Measurements from ENCODE around the gene KCNJ6.
A peak's percentile ranks its signal among the peaks of the same experiment; 100 is the strongest.
"Not testable (repeated sequence)": the region's sequence is repeated elsewhere in the genome, so short reads cannot be mapped to it uniquely, and the experiment has no call there.

The KCNJ6 gene

GRCh38 chr21:37767984-37768383, 148.3 kb downstream of the KCNJ6 start:
- DNase-seq, result no peak

DNA sequence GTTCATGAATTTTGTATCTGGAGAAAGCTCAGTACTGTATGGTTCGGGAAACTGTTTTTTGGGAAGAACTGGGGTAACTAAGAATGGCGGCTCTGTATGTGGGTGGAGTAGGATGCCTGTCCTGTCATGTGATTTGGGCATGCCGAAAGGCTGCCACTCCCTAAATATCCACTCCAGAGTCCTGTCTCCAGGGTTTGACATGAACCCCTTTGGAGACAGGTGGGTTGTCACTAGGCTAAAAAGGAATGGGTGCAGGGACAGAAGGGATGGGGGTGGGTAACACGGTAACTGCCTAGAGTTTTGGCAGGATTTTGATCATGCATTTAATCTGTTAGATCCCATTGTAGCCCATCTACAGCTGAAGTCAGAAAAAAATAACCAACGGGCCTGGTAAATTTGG, 150.1 kb downstream of the KCNJ6 start:
- DNase-seq, result no peak

DNA sequence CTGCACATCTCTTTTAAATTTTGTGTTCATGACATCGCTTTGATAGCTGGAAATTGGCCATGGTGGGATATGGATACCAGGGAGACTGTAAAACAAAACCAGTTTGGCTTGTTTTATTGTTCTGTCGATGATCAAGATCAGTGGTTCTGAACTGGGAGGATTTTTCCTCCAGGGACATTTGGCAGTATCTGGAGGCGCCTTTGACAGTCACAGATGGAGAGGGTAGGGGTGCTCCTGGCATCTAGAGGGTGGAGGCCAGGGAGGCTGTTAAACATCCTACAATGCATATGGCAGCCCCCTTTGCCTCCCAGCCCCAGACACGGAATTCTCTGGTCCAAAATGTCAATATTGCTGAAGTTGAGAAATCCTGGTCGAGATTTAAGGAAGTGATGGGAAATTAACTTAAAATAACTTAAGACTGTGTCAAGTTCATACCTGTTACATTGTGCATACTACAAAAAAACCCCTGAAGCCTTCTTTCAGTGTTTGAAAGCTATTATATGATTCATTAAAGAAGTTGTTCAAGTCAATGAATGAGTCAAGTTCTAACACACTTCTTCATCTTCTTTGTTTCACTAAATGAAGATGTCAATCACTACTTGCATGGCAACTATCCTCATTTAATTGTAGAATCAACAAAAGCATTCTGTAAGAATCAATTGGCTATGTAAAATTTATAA, 150.9 kb downstream of the KCNJ6 start:
- no peak for DNase-seq

DNA sequence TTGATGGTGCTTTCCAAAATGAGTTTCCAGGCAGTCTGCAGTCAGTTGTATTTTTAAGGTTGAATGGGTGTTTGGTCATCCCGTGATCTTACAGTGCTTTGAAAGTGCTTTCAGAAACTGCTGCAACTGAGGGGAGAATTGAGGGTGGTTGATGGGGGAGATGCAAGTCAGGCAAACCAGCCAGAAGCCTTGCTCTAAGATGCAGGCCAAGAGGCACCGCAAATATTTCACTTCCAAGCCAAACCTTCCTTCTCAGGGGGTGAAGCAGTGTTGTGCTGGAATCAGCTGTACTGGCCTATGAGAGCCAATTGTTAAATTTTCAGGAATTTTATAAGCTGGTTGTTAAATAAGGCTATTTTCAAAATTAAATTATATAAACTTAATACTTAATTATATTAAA, 151.6 kb downstream of the KCNJ6 start:
- no peak for DNase-seq

GRCh38 chr21:37763298-37763697, 153.0 kb downstream of the KCNJ6 start:
- DNase-seq, result no peak

DNA sequence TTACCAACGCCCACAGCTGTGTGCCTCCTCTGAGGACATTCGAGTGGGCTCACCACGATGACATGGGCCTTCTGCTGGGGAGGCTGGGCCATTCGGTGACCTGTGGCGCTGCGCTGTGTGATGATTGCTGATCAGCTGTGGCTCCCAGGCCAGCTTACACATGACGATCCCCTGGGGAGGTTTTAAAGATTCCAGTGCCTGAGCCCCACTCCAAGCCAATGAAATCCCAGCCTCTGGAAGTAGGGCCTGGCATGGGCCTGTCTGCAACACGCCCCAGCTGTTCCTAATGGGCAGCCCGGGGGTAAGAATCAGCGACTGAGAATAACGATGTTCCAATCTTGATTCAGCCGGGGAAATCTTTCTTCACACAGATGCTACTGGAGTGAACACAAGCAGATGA, 153.7 kb downstream of the KCNJ6 start:
- DNase-seq, result no peak

DNA sequence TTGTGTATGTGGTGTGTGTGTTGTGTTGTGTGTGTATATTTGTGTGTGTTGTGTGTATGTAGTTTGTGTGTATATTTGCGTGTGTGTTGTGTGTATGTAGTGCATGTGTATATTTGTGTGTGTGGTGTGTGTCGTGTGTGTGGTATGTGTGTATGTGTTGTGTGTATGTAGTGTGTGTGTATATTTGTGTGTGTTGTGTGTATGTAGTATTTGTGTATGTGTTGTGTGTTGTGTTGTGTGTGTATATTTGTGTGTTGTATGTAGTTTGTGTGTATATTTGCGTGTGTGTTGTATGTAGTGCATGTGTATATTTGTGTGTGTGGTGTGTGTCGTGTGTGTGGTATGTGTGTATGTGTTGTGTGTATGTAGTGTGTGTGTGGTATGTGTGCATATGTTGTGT, 154.9 kb downstream of the KCNJ6 start:
- not testable (repeated sequence) for DNase-seq

DNA sequence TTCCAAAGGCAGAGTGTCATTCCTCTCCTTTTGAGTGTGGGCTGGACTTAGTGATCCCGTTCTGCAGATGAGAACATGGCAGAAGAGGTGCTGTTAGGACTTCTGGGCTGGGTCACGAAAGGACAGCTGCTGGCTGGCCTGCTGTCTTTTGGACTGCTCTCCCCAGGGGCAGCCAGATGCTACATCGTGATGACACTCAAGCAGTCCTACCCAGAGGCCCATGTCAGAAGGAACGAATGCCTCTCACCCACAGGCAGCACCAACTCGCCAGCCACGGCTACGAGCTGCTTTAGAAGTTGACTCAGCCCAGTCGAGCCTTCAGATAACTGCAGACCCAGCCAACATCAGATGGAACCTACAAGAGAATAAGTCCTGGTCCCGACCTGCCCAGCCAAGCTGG, 156.5 kb downstream of the KCNJ6 start:
- no peak for DNase-seq

DNA sequence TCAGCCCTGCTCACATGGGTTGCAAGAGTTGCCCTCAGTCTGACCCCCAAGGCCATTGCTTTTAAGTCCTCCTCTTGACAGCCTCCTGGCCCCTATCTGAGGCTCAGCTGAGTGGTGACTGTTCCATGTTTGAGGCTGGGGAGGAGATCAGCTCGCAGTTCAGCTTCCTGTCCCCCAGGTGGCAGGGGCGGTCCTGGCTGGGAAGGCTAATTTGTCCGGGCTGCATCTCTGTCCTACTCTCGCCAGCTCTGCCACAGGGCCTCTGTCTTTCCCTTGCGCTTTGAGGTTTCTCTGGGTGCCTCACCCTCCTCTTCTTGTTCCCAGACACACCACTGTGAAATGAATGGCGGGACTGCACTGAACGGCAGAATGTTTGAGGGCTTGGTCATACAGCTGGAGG, 157.3 kb downstream of the KCNJ6 start:
- DNase-seq, result peak; percentile 59

- DNase-seq, result peak; percentile 70
Measured at GRCh38 chr21:37757606-37758376, 158.5 kb downstream of the KCNJ6 start.

DNA sequence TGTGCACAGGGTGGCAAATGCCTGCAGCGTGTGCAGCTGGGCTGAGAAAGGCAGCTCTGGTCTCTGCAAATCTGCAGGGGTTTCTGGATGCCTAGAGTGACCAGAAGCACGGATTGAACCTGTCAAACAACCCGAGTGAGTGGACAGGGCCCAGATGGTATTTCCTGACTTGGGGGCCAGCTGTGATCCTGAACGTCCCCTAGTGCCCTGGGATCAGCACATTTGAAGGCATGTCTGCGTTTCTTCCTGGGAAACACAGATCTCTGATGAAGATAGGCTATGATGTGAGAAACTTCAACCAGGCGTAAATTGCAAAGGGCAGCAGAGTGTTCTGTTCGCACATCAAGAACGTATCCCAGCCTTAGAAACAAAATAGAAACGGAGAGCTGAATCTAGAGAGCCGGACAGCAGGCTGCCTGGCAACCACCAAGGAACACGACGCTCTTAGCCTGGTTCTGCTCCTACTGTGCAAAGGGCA, 163.1 kb downstream of the KCNJ6 start:
- DNase-seq, result no peak

DNA sequence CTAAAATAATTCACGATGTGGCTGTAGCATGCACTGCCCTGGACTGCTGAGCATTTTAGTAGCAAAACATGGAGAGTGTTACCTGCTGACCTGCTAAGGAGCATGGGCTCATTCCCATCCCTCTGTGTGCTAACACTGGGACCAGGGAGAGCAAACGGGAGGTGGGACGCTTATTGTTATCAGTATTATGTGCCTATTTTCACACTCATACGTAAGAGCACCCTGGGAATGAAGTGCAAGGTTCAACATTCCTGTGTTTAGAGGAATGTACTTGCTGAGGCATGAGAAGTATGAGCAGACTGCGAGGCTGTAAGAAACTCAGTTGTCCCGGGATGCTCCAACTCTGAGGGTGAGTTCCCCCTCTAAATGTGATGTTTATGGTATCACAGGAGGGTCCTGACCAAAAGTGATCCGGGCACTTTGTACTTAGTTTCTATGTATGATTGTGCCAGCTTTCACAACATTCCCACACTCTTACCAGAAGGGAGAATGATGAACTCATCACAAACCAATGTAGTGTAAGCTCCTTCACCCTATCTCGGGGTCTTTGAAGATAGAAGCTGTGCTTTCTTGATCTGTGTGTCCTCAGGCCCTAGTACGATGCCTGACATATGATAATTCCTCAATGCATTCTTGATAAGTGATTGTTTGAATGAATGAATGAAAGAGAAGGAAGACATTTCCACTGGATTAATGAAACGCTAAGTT, 164.8 kb downstream of the KCNJ6 start:
- DNase-seq, result no peak

GRCh38 chr21:37749132-37749531, 167.1 kb downstream of the KCNJ6 start:
- no peak for DNase-seq

GRCh38 chr21:37748351-37748750, 167.9 kb downstream of the KCNJ6 start:
- no peak for DNase-seq

- DNase-seq, result no peak
Measured at GRCh38 chr21:37746849-37747248, 169.4 kb downstream of the KCNJ6 start.

DNA sequence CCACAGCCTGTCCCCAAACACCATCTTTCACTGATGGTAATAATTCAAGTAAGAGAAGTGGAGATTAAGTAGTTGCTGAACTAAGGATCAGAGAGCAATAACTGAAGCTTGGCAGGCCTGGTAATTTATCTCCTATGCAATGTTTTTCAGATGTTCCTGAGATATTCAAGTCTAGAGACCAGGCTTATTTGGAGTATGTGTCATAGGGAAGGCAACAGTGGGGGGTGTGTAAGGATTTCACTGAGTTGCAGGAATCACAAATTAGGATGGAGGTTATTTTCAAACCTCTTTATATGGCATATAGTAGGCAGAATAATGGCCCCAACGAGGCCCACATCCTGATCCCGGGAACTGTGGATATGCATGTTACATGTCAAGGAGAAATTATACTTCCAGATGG, 171.7 kb downstream of the KCNJ6 start:
- no peak for DNase-seq

DNA sequence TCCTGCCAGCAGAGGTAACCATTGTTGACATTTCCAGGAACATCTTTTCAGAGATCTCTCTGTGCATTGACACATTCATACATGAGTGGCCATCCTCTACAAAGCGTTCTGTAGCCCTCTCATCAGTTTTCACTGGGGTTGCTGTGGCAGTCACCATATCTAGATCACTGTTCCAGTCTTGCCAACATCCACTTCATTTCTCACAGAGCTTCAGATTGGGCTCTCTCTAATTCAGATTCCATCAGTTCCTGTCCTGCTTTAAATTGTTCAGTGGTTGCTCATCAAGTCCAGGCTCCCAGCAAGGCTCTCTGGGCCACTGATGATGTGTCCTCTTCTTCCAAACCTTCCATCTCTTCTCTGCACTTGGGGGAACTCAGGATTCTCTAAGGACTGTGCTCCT, 173.7 kb downstream of the KCNJ6 start:
- DNase-seq, result no peak

DNA sequence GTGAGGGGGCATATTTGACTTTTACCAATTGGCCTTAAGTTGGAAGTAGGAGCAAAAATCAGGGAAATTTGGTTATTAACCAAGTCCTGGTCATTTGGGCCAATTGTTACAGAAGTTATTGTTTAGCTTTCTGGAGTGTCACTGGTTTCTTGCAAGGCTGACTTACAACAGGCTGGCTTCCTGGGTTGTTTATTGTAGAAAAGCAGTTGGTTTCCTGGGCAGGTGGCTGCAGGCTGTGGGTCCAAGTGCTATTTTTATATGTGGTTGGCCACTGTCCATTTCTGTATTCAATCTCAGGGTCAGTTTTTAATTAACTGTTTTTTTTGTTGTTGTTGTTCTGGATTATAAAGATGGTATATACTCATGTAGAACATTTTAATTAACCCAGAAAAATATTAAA, 174.1 kb downstream of the KCNJ6 start:
- DNase-seq, result peak; percentile 57

- no peak for DNase-seq
Measured at GRCh38 chr21:37737996-37738395, 178.3 kb downstream of the KCNJ6 start.

- DNase-seq, result no peak
Measured at GRCh38 chr21:37737507-37737906, 178.8 kb downstream of the KCNJ6 start.

DNA sequence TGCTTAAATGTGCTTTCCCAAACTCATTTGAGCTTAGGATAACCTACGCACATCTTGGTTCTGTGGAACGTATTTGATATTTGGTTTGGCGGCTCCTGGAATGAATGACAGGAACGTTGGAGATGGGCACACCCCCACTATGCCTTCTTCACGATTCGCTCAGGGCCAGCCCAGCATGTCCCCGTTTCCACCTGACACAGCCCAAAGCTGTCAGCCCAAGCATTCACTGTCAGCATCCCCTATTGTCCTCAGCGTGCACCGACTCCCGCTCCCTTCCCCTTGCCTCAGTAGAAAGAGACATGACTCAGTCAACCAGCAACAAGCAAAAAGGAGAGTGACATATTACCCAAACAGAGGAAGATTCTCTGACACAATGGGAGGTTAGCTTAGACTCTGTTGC, 181.4 kb downstream of the KCNJ6 start:
- no peak for DNase-seq

- no peak for DNase-seq
Measured at GRCh38 chr21:37732927-37733326, 183.3 kb downstream of the KCNJ6 start.

GRCh38 chr21:37724201-37724600, 192.1 kb downstream of the KCNJ6 start:
- DNase-seq, result no peak

- no peak for DNase-seq
Measured at GRCh38 chr21:37717534-37717933, 198.7 kb downstream of the KCNJ6 start.
